Right atrium auricular region (tissue), 2 donors: ENCODE measurements around the gene ST6GALNAC3. TPM values are rescaled to one million over a fixed set of nuclear protein-coding genes. Genes with fewer than 3 reads are reported as not detected.

Experiments
- DNase-seq: peaks from one replicate; pipeline ENCODE4 v3.0.0-alpha.2; 2019; ENCODE audit warnings: low spot score
- H3K27ac ChIP-seq, 2 donors: fragments of 200-600 bp; sonication (generic); 1 replicate in 1 of 2; 2 replicates in 1 of 2; pipeline ENCODE4 v1.5.1; 2016 to 2019
- H3K27me3 ChIP-seq, 2 donors: fragments of 200-600 bp; sonication (generic); one replicate each; pipeline versions ENCODE4 v1.5.1 to v1.6.0; 2017 to 2019
- H3K36me3 ChIP-seq: fragments of 200-600 bp; sonication (generic); one replicate; pipeline ENCODE4 v1.5.1; 2016
- H3K4me1 ChIP-seq, 2 donors: fragments of 200-600 bp; sonication (generic); one replicate each; pipeline versions ENCODE4 v1.5.1 to v1.6.0; 2017 to 2019
- H3K4me3 ChIP-seq, 2 donors: fragments of 200-600 bp; sonication (generic); 1 replicate in 1 of 2; 2 replicates in 1 of 2; pipeline ENCODE4 v1.5.1; 2017 to 2019; ENCODE audit warnings: mild to moderate bottlenecking in 1 of 2, moderate library complexity in 1 of 2
- H3K9me3 ChIP-seq, 2 donors: fragments of 200-600 bp; sonication (generic); one replicate each; pipeline ENCODE4 v1.5.1; 2019
- CTCF ChIP-seq, 2 donors: fragments of 200-600 bp; sonication (generic); IDR thresholded peaks; one replicate each; pipeline ENCODE4 v1.5.1; 2019; ENCODE audit warnings: antibody characterized with exemption in 2 of 2
- total RNA-seq, 2 donors: library from RNA; depleted of rRNA; stranded (reverse); fragments of >200 nt; gene quantifications; one replicate each; pipeline ENCODE4 v1.1.0, GENCODE V29; 2016

Gene ST6GALNAC3
- total RNA-seq, 2 donors from 2014 or later, result 6.8 to 9.3 TPM

GRCh38 chr1:76508871-76509270, 434.3 kb downstream of the ST6GALNAC3 start:
- Histone ChIP-seq H3K9me3 (no peaks in the 10 kb centered on the region), H3K4me1 (peaks cover 0 to 12% of the 10 kb centered on the region in 2 donors), H3K27ac (no peak overlapping the region), H3K36me3 (no peaks in the 10 kb centered on the region), H3K4me3 (no peak overlapping the region), H3K27me3 (no peaks in the 10 kb centered on the region)
- no peak for DNase-seq
- TF ChIP-seq CTCF (IDR thresholded peaks at IDR 0.05), result no peak

- no peaks in the 10 kb centered on the region for H3K9me3 ChIP-seq
- TF ChIP-seq CTCF (IDR thresholded peaks at IDR 0.05), result no peak
- H3K27ac ChIP-seq, result no peak overlapping the region
- no peak overlapping the region for H3K4me3 ChIP-seq
- DNase-seq, result no peak
- no peaks in the 10 kb centered on the region for H3K36me3 ChIP-seq
- H3K27me3 ChIP-seq, result no peaks in the 10 kb centered on the region
- peaks cover 0 to 12% of the 10 kb centered on the region in 2 donors for H3K4me1 ChIP-seq
These were observed 436.4 kb downstream of the ST6GALNAC3 start for GRCh38 chr1:76510672-76511557.

- H3K4me3 ChIP-seq, result no peak overlapping the region
- H3K27me3 ChIP-seq, result no peaks in the 10 kb centered on the region
- peaks cover 0 to 12% of the 10 kb centered on the region in 2 donors for H3K4me1 ChIP-seq
- DNase-seq, result no peak
- no peak overlapping the region for H3K27ac ChIP-seq
- H3K36me3 ChIP-seq, result no peaks in the 10 kb centered on the region
- TF ChIP-seq CTCF (IDR thresholded peaks at IDR 0.05), result no peak
- no peaks in the 10 kb centered on the region for H3K9me3 ChIP-seq
These were observed 437.1 kb downstream of the ST6GALNAC3 start for GRCh38 chr1:76511558-76512179.

GRCh38 chr1:76530953-76531352, 456.4 kb downstream of the ST6GALNAC3 start:
- Histone ChIP-seq H3K27ac (no peak overlapping the region), H3K27me3 (no peaks in the 10 kb centered on the region), H3K9me3 (no peaks in the 10 kb centered on the region), H3K4me3 (no peak overlapping the region), H3K4me1 (no peaks in the 10 kb centered on the region), H3K36me3 (no peaks in the 10 kb centered on the region)
- no peak for DNase-seq
- no peak for TF ChIP-seq CTCF (IDR thresholded peaks at IDR 0.05)

- Histone ChIP-seq H3K9me3 (no peaks in the 10 kb centered on the region), H3K4me3 (no peak overlapping the region)
- no peak for TF ChIP-seq CTCF (IDR thresholded peaks at IDR 0.05)
These were observed 467.1 kb downstream of the ST6GALNAC3 start for GRCh38 chr1:76541618-76542017.

More at GRCh38 chr1:76541618-76542017, 467.1 kb downstream of the ST6GALNAC3 start:
- Histone ChIP-seq H3K27me3 (no peaks in the 10 kb centered on the region), H3K36me3 (no peaks in the 10 kb centered on the region), H3K27ac (no peak overlapping the region), H3K4me1 (no peaks in the 10 kb centered on the region)
- no peak for DNase-seq
